Prostate gland (tissue), 2 donors: ENCODE results near the gene PIGR. TPM values are rescaled to one million over a fixed set of nuclear protein-coding genes. Genes with fewer than 3 reads are reported as not detected.

Source experiments
- DNase-seq: peaks from one replicate; pipeline ENCODE4 v3.0.0-alpha.2; 2019; ENCODE audit warnings: low spot score
- H3K27ac ChIP-seq, 2 donors: fragments of 200-600 bp; sonication (generic); 2 replicates each; pipeline ENCODE4 v1.5.1; 2017 to 2019
- H3K27me3 ChIP-seq: fragments of 200-600 bp; sonication (generic); replicated peaks from 2 replicates; pipeline ENCODE4 v1.5.1; 2019; ENCODE audit not compliant: insufficient read depth
- H3K36me3 ChIP-seq, 2 donors: fragments of 200-600 bp; sonication (generic); 1 replicate in 1 of 2; 2 replicates in 1 of 2; pipeline versions ENCODE4 v1.5.1 to v1.8.1; 2017 to 2019
- H3K4me1 ChIP-seq: fragments of 200-600 bp; sonication (generic); replicated peaks from 2 replicates; pipeline ENCODE4 v1.5.1; 2019
- H3K4me3 ChIP-seq, 2 donors: fragments of 200-600 bp; sonication (generic); 2 replicates each; pipeline ENCODE4 v1.5.1; 2017 to 2019
- H3K9me3 ChIP-seq: fragments of 200-600 bp; sonication (generic); 2 replicates; pipeline ENCODE4 v1.5.1; 2017
- CTCF ChIP-seq, 4 experiments: fragments of 200-600 bp in 2 of 4; fragments of 450-650 bp in 2 of 4; sonication (generic) in 2 of 4; IDR thresholded peaks; 1 replicate in 3 of 4; 2 replicates in 1 of 4; pipeline ENCODE4 v1.5.1; 2016 to 2019; ENCODE audit warnings: antibody characterized with exemption in 4 of 4, mild to moderate bottlenecking in 2 of 4, moderate library complexity in 2 of 4
- POLR2A ChIP-seq: fragments of 450-650 bp; IDR thresholded peaks from one replicate; pipeline ENCODE4 v1.6.1; 2016; ENCODE audit warnings: antibody characterized with exemption, mild to moderate bottlenecking
- POLR2AphosphoS5 ChIP-seq: sonication (generic); formaldehyde crosslinking; IDR thresholded peaks from one replicate; pipeline ENCODE4 v1.6.1; 2017; ENCODE audit warnings: antibody characterized with exemption
- WGBS: methylation state at CpG from one replicate; pipeline ENCODE4 v1.1.5; 2018; 5-methylcytosine and 5-hydroxymethylcytosine counted together
- intact Hi-C: fragments of 100-400 bp; cut with DNase I; formaldehyde crosslinking; loops from one replicate; pipeline ENCODE4 v1.14.2; 2022
- total RNA-seq, 2 donors: library from RNA; depleted of rRNA; stranded (reverse); fragments of >200 nt; gene quantifications; one replicate each; pipeline ENCODE4 v1.1.0, GENCODE V29; 2016

PIGR gene
- total RNA-seq, 2 donors from 2014 or later: 1.9 to 91.7 TPM

GRCh38 chr1:206962272-206962671, 16.0 kb upstream of the PIGR start:
- Histone ChIP-seq H3K27me3 (no peaks in the 10 kb centered on the region), H3K36me3 (no peaks in the 10 kb centered on the region), H3K27ac (no peak overlapping the region), H3K9me3 (no peaks in the 10 kb centered on the region), H3K4me1 (no peaks in the 10 kb centered on the region), H3K4me3 (no peak overlapping the region)
- intact Hi-C loops: no loop called here
- DNase-seq: no peak
- no peak for TF ChIP-seq POLR2A
- TF ChIP-seq POLR2AphosphoS5: no peak
- WGBS: 90% methylated on average over 7 of the region's 7 CpGs

- no peak overlapping the region for H3K4me3 ChIP-seq
- no peaks in the 10 kb centered on the region for H3K9me3 ChIP-seq
- no peak for DNase-seq
- intact Hi-C loops: no loop called here
- H3K27ac ChIP-seq: no peak overlapping the region
- no peaks in the 10 kb centered on the region for H3K27me3 ChIP-seq
- no peaks in the 10 kb centered on the region for H3K36me3 ChIP-seq
- H3K4me1 ChIP-seq: no peaks in the 10 kb centered on the region
- 33% methylated on average over 3 of the region's 3 CpGs for WGBS
- TF ChIP-seq POLR2A: no peak
- no peak for TF ChIP-seq CTCF (IDR thresholded peaks at IDR 0.05)
- TF ChIP-seq POLR2AphosphoS5: no peak
Measured at GRCh38 chr1:206961668-206962067, 15.4 kb upstream of the PIGR start.

GRCh38 chr1:206960676-206961386, 14.6 kb upstream of the PIGR start:
- no peaks in the 10 kb centered on the region for H3K4me1 ChIP-seq
- H3K36me3 ChIP-seq: no peaks in the 10 kb centered on the region
- no peak for DNase-seq
- H3K9me3 ChIP-seq: no peaks in the 10 kb centered on the region
- TF ChIP-seq POLR2A (no peak), CTCF (IDR thresholded peaks at IDR 0.05) (no peak), POLR2AphosphoS5 (no peak)
- no peak overlapping the region for H3K27ac ChIP-seq
- H3K27me3 ChIP-seq: no peaks in the 10 kb centered on the region
- intact Hi-C loops: no loop called here
- 96% methylated on average over 6 of the region's 6 CpGs for WGBS
- H3K4me3 ChIP-seq: no peak overlapping the region

- TF ChIP-seq POLR2AphosphoS5: no peak
- TF ChIP-seq CTCF (IDR thresholded peaks at IDR 0.05): no peak
- TF ChIP-seq POLR2A: no peak
- Histone ChIP-seq H3K4me1 (no peaks in the 10 kb centered on the region), H3K27ac (no peak overlapping the region), H3K9me3 (no peaks in the 10 kb centered on the region), H3K36me3 (no peaks in the 10 kb centered on the region), H3K27me3 (no peaks in the 10 kb centered on the region), H3K4me3 (no peak overlapping the region)
- intact Hi-C loops: no loop called here
- DNase-seq: no peak
- WGBS: 98% methylated on average over 2 of the region's 2 CpGs
Measured at GRCh38 chr1:206958144-206958543, 11.9 kb upstream of the PIGR start.

DNA sequence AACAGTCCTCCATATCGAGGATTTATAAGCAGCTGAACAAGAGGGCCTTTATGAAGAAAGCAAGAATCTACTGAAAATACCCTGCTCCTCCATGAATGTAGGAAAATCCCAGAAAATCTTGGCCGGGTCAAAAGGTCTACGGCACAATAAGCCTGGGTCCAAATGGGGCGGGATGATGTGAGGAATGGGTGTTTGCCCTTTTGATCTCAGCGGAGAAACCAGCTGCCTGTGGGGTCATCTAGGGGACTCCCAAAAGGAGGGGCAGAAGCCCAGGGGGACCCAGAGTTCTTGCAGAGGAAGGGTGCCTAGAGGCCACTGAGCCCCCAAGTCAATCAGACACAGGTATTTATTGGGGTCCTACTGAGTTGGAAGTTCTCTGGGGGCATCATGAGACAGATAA, 11.4 kb upstream of the PIGR start:
- Histone ChIP-seq H3K4me1 (no peaks in the 10 kb centered on the region), H3K27me3 (no peaks in the 10 kb centered on the region), H3K4me3 (no peak overlapping the region), H3K27ac (no peak overlapping the region), H3K9me3 (no peaks in the 10 kb centered on the region), H3K36me3 (no peaks in the 10 kb centered on the region)
- intact Hi-C loops: no loop called here
- DNase-seq: no peak
- TF ChIP-seq POLR2AphosphoS5 (no peak), CTCF (IDR thresholded peaks at IDR 0.05) (no peak), POLR2A (no peak)
- WGBS: 76% methylated on average over 5 of the region's 5 CpGs
